PC-9 (cell line): ENCODE measurements around the gene AGPAT3. TPM values are rescaled to one million over a fixed set of nuclear protein-coding genes. Genes with fewer than 3 reads are reported as not detected.

ENCODE experiments used
- BruUV-seq: library from RNA; stranded (reverse); fragments of 400-500 nt; replicated peaks from 2 replicates; lab custom pipeline; 2021; lab: Mats Ljungman, UMichigan
- CTCF ChIA-PET: fragments of 300-600 bp; sonication (Branson Sonifier 250); formaldehyde crosslinking; loops from one replicate; lab custom pipeline; 2022; ENCODE audit warnings: antibody characterized with exemption; lab: Charles Lee
- POLR2A ChIA-PET: fragments of 300-600 bp; sonication (Branson Sonifier 250); formaldehyde crosslinking; loops from one replicate; lab custom pipeline; 2022; ENCODE audit warnings: antibody characterized with exemption; ENCODE audit not compliant: unreplicated experiment; lab: Charles Lee
- DNase-seq, 2 experiments: peaks; one replicate each; pipeline versions ENCODE4 v3.0.0 to v3.0.0-alpha.2; 2015 to 2022; ENCODE audit warnings: mixed read lengths in 1 of 2
- H2AFZ ChIP-seq: fragments of 200-600 bp; sonication (generic); 2 replicates; pipeline ENCODE4 v1.8.1; 2017; ENCODE audit warnings: antibody characterized with exemption
- H3F3A ChIP-seq: fragments of 200-600 bp; sonication (generic); 2 replicates; pipeline ENCODE4 v1.8.1; 2017; ENCODE audit warnings: antibody characterized with exemption, mild to moderate bottlenecking, low read depth; ENCODE audit not compliant: insufficient read depth
- H3K27ac ChIP-seq: fragments of 200-600 bp; sonication (generic); 2 replicates; pipeline ENCODE4 v1.6.1; 2016; ENCODE audit warnings: mixed run types
- H3K27me3 ChIP-seq: fragments of 200-600 bp; sonication (generic); 2 replicates; pipeline ENCODE4 v1.6.1; 2016; ENCODE audit warnings: low read depth, mixed run types; ENCODE audit not compliant: insufficient read depth
- H3K36me3 ChIP-seq: fragments of 200-600 bp; sonication (generic); 2 replicates; pipeline ENCODE4 v1.6.1; 2016; ENCODE audit warnings: low read depth, mixed run types
- H3K4me1 ChIP-seq: fragments of 200-600 bp; sonication (generic); replicated peaks from 2 replicates; pipeline ENCODE4 v1.6.1; 2016; ENCODE audit warnings: mixed run types; ENCODE audit not compliant: insufficient read depth
- H3K4me2 ChIP-seq: fragments of 200-600 bp; sonication (generic); 2 replicates; pipeline ENCODE4 v1.6.1; 2017; ENCODE audit warnings: mixed run types
- H3K4me3 ChIP-seq: fragments of 200-600 bp; sonication (generic); 2 replicates; pipeline ENCODE4 v1.6.1; 2016; ENCODE audit warnings: mixed run types
- H3K79me2 ChIP-seq: fragments of 200-600 bp; sonication (generic); 2 replicates; pipeline ENCODE4 v1.6.1; 2017; ENCODE audit warnings: low read depth, mixed run types
- H3K9me2 ChIP-seq: fragments of 200-600 bp; sonication (generic); 2 replicates; pipeline ENCODE4 v1.8.1; 2017; ENCODE audit warnings: mild to moderate bottlenecking; ENCODE audit not compliant: insufficient read depth
- H3K9me3 ChIP-seq: fragments of 200-600 bp; sonication (generic); 2 replicates; pipeline ENCODE4 v1.8.1; 2016; ENCODE audit warnings: low read depth; ENCODE audit not compliant: insufficient read depth
- H4K20me1 ChIP-seq: fragments of 200-600 bp; sonication (generic); 2 replicates; pipeline ENCODE4 v1.8.1; 2017; ENCODE audit not compliant: insufficient read depth
- CTCF ChIP-seq: fragments of 200-600 bp; sonication (generic); conservative IDR thresholded peaks from 2 replicates; pipeline ENCODE4 v1.6.1; 2017; ENCODE audit warnings: mixed run types, antibody characterized with exemption, mild to moderate bottlenecking, moderate library complexity
- EZH2 ChIP-seq: fragments of 200-600 bp; sonication (generic); IDR thresholded peaks from 2 replicates; pipeline ENCODE4 v1.8.0; 2017; ENCODE audit warnings: antibody characterized with exemption, low read depth
- intact Hi-C: fragments of 100-400 bp; cut with micrococcal nuclease; formaldehyde crosslinking; loops from one replicate; pipeline ENCODE4 v1.10.0; 2022; ENCODE audit not compliant: unreplicated experiment
- total RNA-seq: library from RNA; stranded (reverse); gene quantifications from 2 replicates; pipeline ENCODE4 v1.2.3, GENCODE V29; 2021

AGPAT3 gene
- total RNA-seq, 1 experiment from 2014 or later, result 39.0 TPM

- Histone ChIP-seq H3K4me3 (no peak overlapping the region), H3K36me3 (no peaks in the 10 kb centered on the region), H3K4me1 (no peaks in the 10 kb centered on the region), H4K20me1 (no peaks in the 10 kb centered on the region), H3K4me2 (no peak overlapping the region), H3K27ac (no peak overlapping the region), H3K9me3 (no peaks in the 10 kb centered on the region), H3K79me2 (no peaks in the 10 kb centered on the region), H3K27me3 (no peaks in the 10 kb centered on the region), H2AFZ (no peak overlapping the region), H3K9me2 (no peaks in the 10 kb centered on the region), H3F3A (no peaks in the 10 kb centered on the region)
- intact Hi-C loops, result no loop called here
- no peak for DNase-seq
- ChIA-PET POLR2A (no interaction called here), CTCF (no interaction called here)
- no peak for TF ChIP-seq CTCF
- TF ChIP-seq EZH2, result no peak
- BruUV-seq, result no TSS peak
Observed at GRCh38 chr21:43994085-43994484, 129.1 kb downstream of the AGPAT3 start.

GRCh38 chr21:43994646-43995045 lies 129.6 kb downstream of the AGPAT3 start:
- Histone ChIP-seq H3K4me1 (no peaks in the 10 kb centered on the region), H2AFZ (no peak overlapping the region), H3F3A (no peaks in the 10 kb centered on the region), H3K79me2 (no peaks in the 10 kb centered on the region), H3K27me3 (no peaks in the 10 kb centered on the region), H3K36me3 (no peaks in the 10 kb centered on the region), H3K9me3 (no peaks in the 10 kb centered on the region), H3K4me3 (no peak overlapping the region), H4K20me1 (no peaks in the 10 kb centered on the region), H3K4me2 (no peak overlapping the region), H3K27ac (no peak overlapping the region), H3K9me2 (no peaks in the 10 kb centered on the region)
- no peak for TF ChIP-seq CTCF
- CTCF ChIA-PET, result no interaction called here
- intact Hi-C loops, result no loop called here
- POLR2A ChIA-PET, result no interaction called here
- no TSS peak for BruUV-seq
- DNase-seq, result no peak

GRCh38 chr21:43995521-43996105 lies 130.6 kb downstream of the AGPAT3 start:
- Histone ChIP-seq H2AFZ (no peak overlapping the region), H3K36me3 (no peaks in the 10 kb centered on the region), H3K9me3 (no peaks in the 10 kb centered on the region), H3K4me1 (no peaks in the 10 kb centered on the region), H3K4me3 (no peak overlapping the region), H3K4me2 (no peak overlapping the region), H3K79me2 (no peaks in the 10 kb centered on the region), H3K27me3 (no peaks in the 10 kb centered on the region), H3F3A (no peaks in the 10 kb centered on the region), H3K9me2 (no peaks in the 10 kb centered on the region), H4K20me1 (no peaks in the 10 kb centered on the region), H3K27ac (no peak overlapping the region)
- TF ChIP-seq CTCF, result no peak
- no peak for TF ChIP-seq EZH2
- BruUV-seq, result no TSS peak
- POLR2A ChIA-PET, result no interaction called here
- intact Hi-C loops, result no loop called here
- DNase-seq, result no peak
- CTCF ChIA-PET, result no interaction called here
